GM12878 (cell line): ENCODE measurements around the gene AFAP1. TPM values are rescaled to one million over a fixed set of nuclear protein-coding genes. Genes with fewer than 3 reads are reported as not detected.

Experiments
- ATAC-seq: fragments of 200-7000 bp; cut with Tn5 transposase; 3 replicates; pipeline ENCODE4 v1.9.1; 2020; ENCODE audit warnings: mild to moderate bottlenecking, moderate library complexity
- BruUV-seq: library from RNA; stranded (reverse); fragments of 400-500 nt; replicated peaks from 2 replicates; lab custom pipeline; 2021; lab: Mats Ljungman, UMichigan
- CTCF ChIA-PET: fragments of 300-600 bp; sonication (Branson Sonifier 250); formaldehyde crosslinking; extraction: SDS; loops from one replicate; lab custom pipeline; 2021; ENCODE audit warnings: inconsistent platforms; lab: Yijun Ruan, JAX
- POLR2A ChIA-PET: fragments of 350-600 bp; formaldehyde crosslinking; extraction: SDS; loops from one replicate; lab custom pipeline; 2021; ENCODE audit warnings: inconsistent platforms; lab: Charles Lee
- RAD21 ChIA-PET: fragments of 300-600 bp; sonication (Branson Sonifier 250); formaldehyde crosslinking; loops from one replicate; lab custom pipeline; 2023; ENCODE audit warnings: antibody characterized with exemption; ENCODE audit not compliant: unreplicated experiment; lab: Charles Lee
- SMC1A ChIA-PET: fragments of 300-600 bp; sonication (Branson Sonifier 250); formaldehyde crosslinking; loops from one replicate; lab custom pipeline; 2023; ENCODE audit not compliant: unreplicated experiment, uncharacterized antibody; lab: Charles Lee
- DNase-seq: peaks from one replicate; pipeline ENCODE4 v3.0.0-alpha.2; 2011; ENCODE audit warnings: low read depth, low spot score
- FAIRE-seq: peaks from 3 replicates; lab custom pipeline; 2011; peaks lifted over from hg19 to GRCh38; lab: Jason Lieb, UNC
- H2AFZ ChIP-seq: 2 replicates; pipeline ENCODE4 v1.6.0; 2011; ENCODE audit warnings: low read depth, low read length, control low read depth; ENCODE audit not compliant: control insufficient read depth
- H3K27ac ChIP-seq: 2 replicates; pipeline ENCODE4 v1.5.1; 2011; ENCODE audit warnings: control low read depth; ENCODE audit not compliant: control insufficient read depth, insufficient read depth
- H3K27me3 ChIP-seq, 2 experiments: replicated peaks in 1 of 2; 2 replicates each; pipeline versions ENCODE4 v1.6.0 to v1.6.1; 2011; ENCODE audit warnings: low read length in 1 of 2; ENCODE audit not compliant: control insufficient read depth in 2 of 2, insufficient read depth in 2 of 2
- H3K36me3 ChIP-seq, 2 experiments: 2 replicates each; pipeline ENCODE4 v1.5.1; 2011; ENCODE audit warnings: low read length in 1 of 2; ENCODE audit not compliant: control insufficient read depth in 2 of 2, insufficient read depth in 2 of 2
- H3K4me1 ChIP-seq: 2 replicates; pipeline ENCODE4 v1.6.1; 2011; ENCODE audit warnings: mild to moderate bottlenecking, low read length, moderate library complexity, mixed read lengths; ENCODE audit not compliant: control insufficient read depth, insufficient read depth
- H3K4me2 ChIP-seq: 2 replicates; pipeline ENCODE4 v1.6.0; 2011; ENCODE audit warnings: control low read depth; ENCODE audit not compliant: control insufficient read depth, insufficient read depth
- H3K4me3 ChIP-seq: fragments of 200-600 bp; sonication (generic); 2 replicates; pipeline ENCODE4 v1.5.1; 2016
- H3K79me2 ChIP-seq: 2 replicates; pipeline ENCODE4 v1.6.0; 2011; ENCODE audit warnings: low read length; ENCODE audit not compliant: control insufficient read depth, insufficient read depth
- H3K9ac ChIP-seq: 2 replicates; pipeline ENCODE4 v1.8.0; 2011; ENCODE audit warnings: low read length, control low read depth, mixed read lengths; ENCODE audit not compliant: control insufficient read depth, insufficient read depth
- H3K9me3 ChIP-seq: replicated peaks from 3 replicates; pipeline ENCODE4 v1.5.1; 2011; ENCODE audit warnings: mild to moderate bottlenecking, low read length; ENCODE audit not compliant: control insufficient read depth, insufficient read depth
- H4K20me1 ChIP-seq: 2 replicates; pipeline ENCODE4 v1.6.0; 2011; ENCODE audit not compliant: control insufficient read depth, insufficient read depth
- BHLHE40 ChIP-seq, 2 experiments: fragments of 450-650 bp in 1 of 2; IDR thresholded peaks; 2 replicates each; pipeline ENCODE4 v1.6.1; 2011 to 2017; ENCODE audit warnings: low read depth in 2 of 2, borderline replicate concordance in 1 of 2, improper control_type of control experiment in 1 of 2, low read length in 1 of 2, mild to moderate bottlenecking in 1 of 2
- CBX3 ChIP-seq: fragments of 200-600 bp; sonication (generic); IDR thresholded peaks from 2 replicates; pipeline ENCODE4 v1.6.1; 2016; ENCODE audit warnings: low read depth, borderline replicate concordance
- EED ChIP-seq: sonication (generic); IDR thresholded peaks from 2 replicates; pipeline ENCODE4 v1.6.1; 2016; ENCODE audit warnings: antibody characterized with exemption, low read depth
- FOXK2 ChIP-seq: fragments of 450-650 bp; IDR thresholded peaks from 2 replicates; pipeline ENCODE4 v1.6.1; 2017; ENCODE audit warnings: mild to moderate bottlenecking, moderate library complexity
- KLF5 ChIP-seq: fragments of 450-650 bp; IDR thresholded peaks from 2 replicates; pipeline ENCODE4 v1.6.1; 2014; ENCODE audit warnings: mild to moderate bottlenecking; ENCODE audit not compliant: partially characterized antibody
- POU2F2 ChIP-seq: IDR thresholded peaks from 3 replicates; pipeline ENCODE4 v1.6.1; 2011; ENCODE audit warnings: low read depth, mild to moderate bottlenecking, low read length, borderline replicate concordance
- RAD21 ChIP-seq: IDR thresholded peaks from 2 replicates; pipeline ENCODE4 v1.6.1; 2011; ENCODE audit warnings: mild to moderate bottlenecking, low read depth, low read length, moderate library complexity; ENCODE audit not compliant: insufficient read depth
- SIN3A ChIP-seq: IDR thresholded peaks from 2 replicates; pipeline ENCODE4 v1.6.1; 2012; ENCODE audit warnings: low read depth, low read length, improper control_type of control experiment
- SMC3 ChIP-seq: IDR thresholded peaks from 2 replicates; pipeline ENCODE4 v1.6.1; 2011; ENCODE audit warnings: low read length, improper control_type of control experiment, borderline replicate concordance
- SRF ChIP-seq, 2 experiments: IDR thresholded peaks; 2 replicates each; pipeline ENCODE4 v1.6.1; 2011; ENCODE audit warnings: low read depth in 2 of 2, low read length in 2 of 2, mild to moderate bottlenecking in 1 of 2, moderate library complexity in 1 of 2
- WGBS: methylation state at CpG from one replicate; pipeline ENCODE4 v1.1.6; 2016; ENCODE audit warnings: low lambda C conversion rate; ENCODE audit not compliant: insufficient replicate concordance, insufficient coverage; ENCODE audit errors: missing lambda C conversion rate; 5-methylcytosine and 5-hydroxymethylcytosine counted together
- in situ Hi-C: fragments of 300-500 bp; cut with MboI; formaldehyde crosslinking; loops from 9 replicates; pipeline ENCODE4 v1.14.3; 2018; ENCODE audit warnings: mixed read lengths
- intact Hi-C: fragments of 100-400 bp; cut with micrococcal nuclease; formaldehyde crosslinking; loops from one replicate; pipeline ENCODE4 v1.14.2; 2022; ENCODE audit not compliant: unreplicated experiment
- polyA plus RNA-seq, 11 experiments: library from polyadenylated mRNA; depleted of rRNA in 4 of 11; unstranded in 6 of 11; stranded (reverse) in 5 of 11; fragments of >200 nt; fragmentation: Nextera tagmentation in 4 of 11; fragmentation: Illumina TruSeq in 1 of 11; extraction: Ambion mirVana in 4 of 11; extraction: Trizol in 1 of 11; gene quantifications; 1 replicate in 1 of 11; 2 replicates in 10 of 11; pipeline versions ENCODE4 v1.2.1 to v1.2.3, GENCODE V29; 2011 to 2016; ENCODE audit warnings: inconsistent platforms in 2 of 11, missing spikeins in 2 of 11, low read depth in 1 of 11
- total RNA-seq, 4 experiments: library from RNA; depleted of rRNA in 3 of 4; stranded (reverse); fragments of >200 nt in 3 of 4; fragmentation: Illumina TruSeq in 1 of 4; extraction: Trizol in 1 of 4; gene quantifications; 2 replicates each; pipeline versions ENCODE4 v1.2.1 to v1.2.3, GENCODE V29; 2013 to 2021
- TF ChIP-seq, protein P1 (sequence below): IDR thresholded peaks from 2 replicates; pipeline ENCODE4 v1.6.1; 2012; ENCODE audit warnings: low read length, inconsistent platforms
- TF ChIP-seq, protein P2 (sequence below): fragments of 450-650 bp; conservative IDR thresholded peaks from 2 replicates; pipeline ENCODE4 v1.6.1; 2017; ENCODE audit warnings: mild to moderate bottlenecking, moderate library complexity
- TF ChIP-seq, protein P3 (sequence below): fragments of 450-650 bp; IDR thresholded peaks from 2 replicates; pipeline ENCODE4 v1.6.1; 2018; ENCODE audit warnings: mild to moderate bottlenecking, low read depth, moderate library complexity; ENCODE audit not compliant: partially characterized antibody

Gene AFAP1
- total and polyA plus RNA-seq, 10 of the 15 experiments (the other 5 are each of a cell fraction or from before 2014, with no cell fraction given), result 0.02 to 0.23 (median 0.09) TPM; not detected in 1

GRCh38 chr4:7910263-7910896 lies 29.3 kb downstream of the AFAP1 start (continued):
- TF ChIP-seq BHLHE40 (IDR thresholded peaks at IDR 0.05; ENCODE audit: borderline replicate concordance in 1 of 2, low read depth in 2 of 2, low read length in 1 of 2) (no peak), EED (no peak), POU2F2 (no peak), RAD21 (no peak), FOXK2 (no peak)
- TF ChIP-seq, protein P1, sequence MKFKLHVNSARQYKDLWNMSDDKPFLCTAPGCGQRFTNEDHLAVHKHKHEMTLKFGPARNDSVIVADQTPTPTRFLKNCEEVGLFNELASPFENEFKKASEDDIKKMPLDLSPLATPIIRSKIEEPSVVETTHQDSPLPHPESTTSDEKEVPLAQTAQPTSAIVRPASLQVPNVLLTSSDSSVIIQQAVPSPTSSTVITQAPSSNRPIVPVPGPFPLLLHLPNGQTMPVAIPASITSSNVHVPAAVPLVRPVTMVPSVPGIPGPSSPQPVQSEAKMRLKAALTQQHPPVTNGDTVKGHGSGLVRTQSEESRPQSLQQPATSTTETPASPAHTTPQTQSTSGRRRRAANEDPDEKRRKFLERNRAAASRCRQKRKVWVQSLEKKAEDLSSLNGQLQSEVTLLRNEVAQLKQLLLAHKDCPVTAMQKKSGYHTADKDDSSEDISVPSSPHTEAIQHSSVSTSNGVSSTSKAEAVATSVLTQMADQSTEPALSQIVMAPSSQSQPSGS, result no peak

DNA sequence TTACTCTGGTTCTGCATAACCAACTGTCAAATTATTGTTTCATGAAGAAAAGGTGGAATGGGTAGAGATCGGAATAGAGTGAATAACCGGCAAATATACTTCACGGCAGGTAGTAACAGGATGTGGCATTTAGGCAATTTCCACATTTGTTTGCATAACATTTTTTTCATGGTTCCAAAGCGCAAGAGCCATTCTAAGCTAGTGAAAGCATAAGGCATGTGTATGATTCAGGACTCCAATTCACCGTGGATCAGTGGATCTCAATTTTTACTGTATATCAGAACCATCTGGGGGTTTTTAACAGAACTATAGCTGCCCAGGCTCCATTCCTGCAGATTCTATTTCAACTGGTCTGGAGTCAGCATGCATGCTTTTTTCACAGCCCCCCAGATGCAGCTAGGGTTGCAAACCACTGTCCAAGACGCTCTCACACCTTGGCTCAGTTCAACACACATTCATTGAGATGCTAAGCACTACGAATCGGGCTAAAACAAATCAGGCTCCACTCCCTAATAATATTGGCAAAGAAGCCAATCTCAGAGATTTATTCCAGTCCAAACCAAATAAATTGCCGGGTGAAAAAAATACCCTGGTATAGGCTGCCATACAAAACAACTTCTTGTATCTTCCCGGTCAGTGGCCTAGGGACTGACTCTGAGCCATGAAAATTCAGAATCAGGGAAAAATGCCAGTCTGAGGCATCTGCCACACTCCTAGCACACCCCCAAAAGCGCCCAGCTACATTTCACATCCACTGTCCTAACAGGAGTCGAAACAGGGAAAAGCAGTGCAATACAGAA lies 30.0 kb downstream of the AFAP1 start:
- Histone ChIP-seq H2AFZ (no peak overlapping the region), H3K9ac (no peak overlapping the region), H4K20me1 (no peaks in the 10 kb centered on the region), H3K79me2 (no peaks in the 10 kb centered on the region), H3K4me2 (no peak overlapping the region), H3K27ac (no peak overlapping the region), H3K4me1 (no peaks in the 10 kb centered on the region), H3K36me3 (no peaks in the 10 kb centered on the region), H3K27me3 (peaks cover 0 to 5% of the 10 kb centered on the region in 2 experiments; a peak in 2 of 4 replicates), H3K9me3 (no peaks in the 10 kb centered on the region; the same call in 2 of the 3 replicates), H3K4me3 (no peak overlapping the region)
- ChIA-PET RAD21 (no interaction called here), POLR2A (no interaction called here), SMC1A (no interaction called here), CTCF (no interaction called here)
- in situ Hi-C loops, result no loop called here
- BruUV-seq, result no TSS peak
- ATAC-seq (no peak), FAIRE-seq (no peak), DNase-seq (no peak)
- 45% methylated on average over 12 of the region's 12 CpGs for WGBS
- intact Hi-C loops, result no loop called here
- TF ChIP-seq, protein P2, sequence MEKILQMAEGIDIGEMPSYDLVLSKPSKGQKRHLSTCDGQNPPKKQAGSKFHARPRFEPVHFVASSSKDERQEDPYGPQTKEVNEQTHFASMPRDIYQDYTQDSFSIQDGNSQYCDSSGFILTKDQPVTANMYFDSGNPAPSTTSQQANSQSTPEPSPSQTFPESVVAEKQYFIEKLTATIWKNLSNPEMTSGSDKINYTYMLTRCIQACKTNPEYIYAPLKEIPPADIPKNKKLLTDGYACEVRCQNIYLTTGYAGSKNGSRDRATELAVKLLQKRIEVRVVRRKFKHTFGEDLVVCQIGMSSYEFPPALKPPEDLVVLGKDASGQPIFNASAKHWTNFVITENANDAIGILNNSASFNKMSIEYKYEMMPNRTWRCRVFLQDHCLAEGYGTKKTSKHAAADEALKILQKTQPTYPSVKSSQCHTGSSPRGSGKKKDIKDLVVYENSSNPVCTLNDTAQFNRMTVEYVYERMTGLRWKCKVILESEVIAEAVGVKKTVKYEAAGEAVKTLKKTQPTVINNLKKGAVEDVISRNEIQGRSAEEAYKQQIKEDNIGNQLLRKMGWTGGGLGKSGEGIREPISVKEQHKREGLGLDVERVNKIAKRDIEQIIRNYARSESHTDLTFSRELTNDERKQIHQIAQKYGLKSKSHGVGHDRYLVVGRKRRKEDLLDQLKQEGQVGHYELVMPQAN, result no peak
- TF ChIP-seq SRF (IDR thresholded peaks at IDR 0.05; ENCODE audit: low read depth in 2 of 2, low read length in 2 of 2) (no peak), KLF5 (no peak), CBX3 (no peak), SIN3A (no peak), SMC3 (no peak)
- TF ChIP-seq, protein P3, sequence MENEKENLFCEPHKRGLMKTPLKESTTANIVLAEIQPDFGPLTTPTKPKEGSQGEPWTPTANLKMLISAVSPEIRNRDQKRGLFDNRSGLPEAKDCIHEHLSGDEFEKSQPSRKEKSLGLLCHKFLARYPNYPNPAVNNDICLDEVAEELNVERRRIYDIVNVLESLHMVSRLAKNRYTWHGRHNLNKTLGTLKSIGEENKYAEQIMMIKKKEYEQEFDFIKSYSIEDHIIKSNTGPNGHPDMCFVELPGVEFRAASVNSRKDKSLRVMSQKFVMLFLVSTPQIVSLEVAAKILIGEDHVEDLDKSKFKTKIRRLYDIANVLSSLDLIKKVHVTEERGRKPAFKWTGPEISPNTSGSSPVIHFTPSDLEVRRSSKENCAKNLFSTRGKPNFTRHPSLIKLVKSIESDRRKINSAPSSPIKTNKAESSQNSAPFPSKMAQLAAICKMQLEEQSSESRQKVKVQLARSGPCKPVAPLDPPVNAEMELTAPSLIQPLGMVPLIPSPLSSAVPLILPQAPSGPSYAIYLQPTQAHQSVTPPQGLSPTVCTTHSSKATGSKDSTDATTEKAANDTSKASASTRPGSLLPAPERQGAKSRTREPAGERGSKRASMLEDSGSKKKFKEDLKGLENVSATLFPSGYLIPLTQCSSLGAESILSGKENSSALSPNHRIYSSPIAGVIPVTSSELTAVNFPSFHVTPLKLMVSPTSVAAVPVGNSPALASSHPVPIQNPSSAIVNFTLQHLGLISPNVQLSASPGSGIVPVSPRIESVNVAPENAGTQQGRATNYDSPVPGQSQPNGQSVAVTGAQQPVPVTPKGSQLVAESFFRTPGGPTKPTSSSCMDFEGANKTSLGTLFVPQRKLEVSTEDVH, result no peak
